Mucosa of descending colon (tissue), 3 donors: Measurements from ENCODE around the gene ACOT13. TPM values are rescaled to one million over a fixed set of nuclear protein-coding genes. Genes with fewer than 3 reads are reported as not detected.

Source experiments
- ATAC-seq: fragments of 200-7000 bp; cut with Tn5 transposase; one replicate; pipeline ENCODE4 v1.9.1; 2020; ENCODE audit warnings: mild to moderate bottlenecking, moderate library complexity
- DNase-seq, 3 donors: peaks; one replicate each; pipeline ENCODE4 v3.0.0-alpha.2; 2020
- H3K36me3 ChIP-seq: fragments of 200-600 bp; one replicate; pipeline ENCODE4 v1.8.0; 2021; ENCODE audit warnings: low read depth, mild to moderate bottlenecking
- H3K4me1 ChIP-seq: fragments of 200-600 bp; one replicate; pipeline ENCODE4 v1.8.0; 2021; ENCODE audit warnings: low read depth, mild to moderate bottlenecking
- H3K4me3 ChIP-seq: fragments of 200-600 bp; one replicate; pipeline ENCODE4 v1.8.0; 2021; ENCODE audit warnings: mild to moderate bottlenecking
- H3K9me3 ChIP-seq: fragments of 200-600 bp; one replicate; pipeline ENCODE4 v1.8.0; 2021; ENCODE audit warnings: mild to moderate bottlenecking
- CTCF ChIP-seq: fragments of 200-600 bp; IDR thresholded peaks from one replicate; pipeline ENCODE4 v1.8.0; 2022; ENCODE audit warnings: antibody characterized with exemption, mild to moderate bottlenecking
- intact Hi-C, 2 donors: fragments of 100-400 bp; cut with DNase I in 1 of 2; cut with micrococcal nuclease in 1 of 2; formaldehyde crosslinking; loops; one replicate each; pipeline versions ENCODE4 v1.11.0 to v1.11.1; 2022; cut with DNase I, micrococcal nuclease
- total RNA-seq, 3 donors: library from RNA; stranded (reverse); fragmentation: NEBNext Ultra II Directional in 2 of 3; extraction: Animal tissue kit (Norgen Biotek cat#: 25700) in 2 of 3; gene quantifications; one replicate each; pipeline versions ENCODE4 v1.2.1 to v1.2.4, GENCODE V29; 2021 to 2023
- donor health status: DM: no; HTN: no; CAD: no; lungs with moderate emphysema.
- donor health status: DM: no; HTN: no; CAD: no.
- donor health status: DM: no; HTN: yes; CAD: no.

The ACOT13 gene
- total RNA-seq, 3 donors from 2014 or later, result 28.2 to 57.0 (median 35.3) TPM

DNA sequence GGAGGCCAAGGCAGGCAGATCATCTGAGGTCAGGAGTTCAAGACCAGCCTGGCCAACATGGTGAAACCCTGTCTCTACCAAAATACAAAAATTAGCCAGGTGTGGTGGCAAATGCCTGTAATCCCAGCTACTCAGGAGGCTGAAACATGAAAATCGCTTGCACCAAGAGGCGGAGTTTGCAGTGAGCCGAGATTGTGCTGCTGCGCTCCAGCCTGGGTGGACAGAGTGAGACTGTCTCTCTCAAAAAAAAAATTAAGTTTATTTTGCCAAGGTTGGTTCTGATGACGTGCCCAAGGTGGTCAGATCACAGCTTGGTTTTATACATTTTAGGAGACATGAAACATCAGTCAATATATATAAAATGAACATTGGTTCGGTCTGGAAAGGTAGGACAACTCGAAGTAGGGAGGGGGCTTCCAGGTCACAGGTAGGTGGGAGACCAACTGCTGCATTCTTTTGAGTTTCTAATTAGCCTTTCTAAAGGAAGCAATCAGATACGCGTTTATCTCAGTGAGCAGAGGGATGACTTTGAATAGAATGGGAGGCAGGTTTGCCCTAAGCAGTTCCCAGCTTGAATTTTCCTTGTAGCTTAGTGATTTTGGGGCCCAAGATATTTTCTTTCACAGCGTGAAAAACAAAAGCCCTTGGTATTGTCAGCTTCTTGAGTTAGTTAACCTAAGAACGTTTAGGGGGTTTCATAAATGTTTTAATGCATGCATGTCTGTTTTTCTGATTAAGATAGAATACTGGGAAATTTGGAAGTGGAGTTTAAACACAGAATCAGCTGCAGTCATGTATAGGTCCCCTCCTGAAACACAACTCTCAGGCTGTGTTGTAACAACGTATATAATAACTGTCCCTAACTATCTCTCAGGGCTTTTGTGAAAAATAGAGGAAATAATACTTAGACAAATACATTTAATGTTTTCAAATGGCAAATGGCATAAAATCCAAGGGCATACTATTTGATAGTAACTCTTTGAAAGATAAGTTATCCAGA is 16.7 kb downstream of the ACOT13 start:
- H3K36me3 ChIP-seq, result no peaks in the 10 kb centered on the region
- ATAC-seq (no peak), DNase-seq (no peak)
- no peak for TF ChIP-seq CTCF
- no peak overlapping the region for H3K4me3 ChIP-seq
- intact Hi-C loops, result no loop called here
- H3K9me3 ChIP-seq, result no peaks in the 10 kb centered on the region
- no peaks in the 10 kb centered on the region for H3K4me1 ChIP-seq

- no peaks in the 10 kb centered on the region for H3K4me1 ChIP-seq
- no peak for ATAC-seq
- intact Hi-C loops, result no loop called here
- H3K36me3 ChIP-seq, result no peaks in the 10 kb centered on the region
- TF ChIP-seq CTCF, result no peak
- H3K4me3 ChIP-seq, result no peak overlapping the region
- DNase-seq, result no peak
- no peaks in the 10 kb centered on the region for H3K9me3 ChIP-seq
Observed at GRCh38 chr6:24686408-24686807, 19.5 kb downstream of the ACOT13 start.

DNA sequence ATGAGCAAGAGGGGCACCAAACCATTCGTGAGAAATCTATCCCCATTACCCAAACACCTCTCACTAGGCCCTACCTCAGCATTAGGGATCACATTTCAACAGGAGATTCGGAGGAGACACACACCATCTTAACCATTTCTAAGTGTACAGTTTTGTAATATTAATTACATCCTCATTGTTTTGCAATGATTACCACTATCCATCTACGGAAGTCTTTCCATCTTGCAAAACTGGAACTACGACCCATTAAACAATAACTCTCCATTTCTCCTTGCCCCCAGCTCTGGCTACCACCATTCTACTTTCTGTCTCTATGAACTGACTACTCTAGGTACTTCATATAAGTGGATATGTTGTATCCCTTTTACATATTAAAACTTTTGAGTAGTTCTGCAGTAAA is 20.1 kb downstream of the ACOT13 start:
- Histone ChIP-seq H3K9me3 (no peaks in the 10 kb centered on the region), H3K36me3 (no peaks in the 10 kb centered on the region), H3K4me1 (no peaks in the 10 kb centered on the region), H3K4me3 (no peak overlapping the region)
- intact Hi-C loops, result no loop called here
- ATAC-seq, result no peak
- no peak for TF ChIP-seq CTCF
- DNase-seq, result no peak

- H3K4me1 ChIP-seq, result no peaks in the 10 kb centered on the region
- no peak for DNase-seq
- intact Hi-C loops, result loop anchor here in 1 of 2 donors (10.0 kb wide), 1 partner anchor 105 kb away; no protein-coding TSS in a partner anchor
- H3K4me3 ChIP-seq, result no peak overlapping the region
- H3K9me3 ChIP-seq, result no peaks in the 10 kb centered on the region
- no peak for TF ChIP-seq CTCF
- no peak for ATAC-seq
- H3K36me3 ChIP-seq, result no peaks in the 10 kb centered on the region
Observed at GRCh38 chr6:24689964-24690363, 23.1 kb downstream of the ACOT13 start.

GRCh38 chr6:24690593-24690992 is 23.7 kb downstream of the ACOT13 start:
- intact Hi-C loops, result loop anchor here in 1 of 2 donors (10.0 kb wide), 1 partner anchor 106 kb away; no protein-coding TSS in a partner anchor
- no peak for ATAC-seq

More at GRCh38 chr6:24690593-24690992, 23.7 kb downstream of the ACOT13 start:
- TF ChIP-seq CTCF, result no peak
- no peaks in the 10 kb centered on the region for H3K36me3 ChIP-seq
- H3K9me3 ChIP-seq, result no peaks in the 10 kb centered on the region
- no peak for DNase-seq
- H3K4me1 ChIP-seq, result no peaks in the 10 kb centered on the region
- H3K4me3 ChIP-seq, result no peak overlapping the region
